SK-N-SH (cell line): Measurements from ENCODE around the gene ZNF248. TPM values are rescaled to one million over a fixed set of nuclear protein-coding genes. Genes with fewer than 3 reads are reported as not detected.

Source experiments
- CTCF ChIA-PET: fragments of 300-600, 350-600 bp; formaldehyde crosslinking; extraction: SDS; loops from one replicate; lab custom pipeline; 2021; lab: Yijun Ruan, JAX
- POLR2A ChIA-PET: fragments of 350-600 bp; sonication (Branson Sonifier 250); formaldehyde crosslinking; extraction: SDS; loops from one replicate; lab custom pipeline; 2020; ENCODE audit warnings: antibody characterized with exemption, inconsistent platforms; lab: Yijun Ruan, JAX
- DNase-seq: peaks from one replicate; pipeline ENCODE4 v3.0.0; 2012
- H2AFZ ChIP-seq: fragments of 200-600 bp; sonication (generic); 2 replicates; pipeline ENCODE4 v1.8.1; 2016; ENCODE audit warnings: antibody characterized with exemption, mild to moderate bottlenecking, low read depth
- H3F3A ChIP-seq: fragments of 200-600 bp; sonication (generic); replicated peaks from 2 replicates; pipeline ENCODE3; 2016; ENCODE audit warnings: antibody characterized with exemption, mild to moderate bottlenecking; ENCODE audit not compliant: insufficient read depth
- H3K27ac ChIP-seq, 2 experiments: fragments of 200-500 bp in 1 of 2; fragments of 200-600 bp in 1 of 2; sonication (Bioruptor generic) in 1 of 2; sonication (generic), shearing (Covaris generic) in 1 of 2; 2 replicates each; pipeline versions ENCODE4 v1.5.1 to v1.6.1; 2014 to 2016; ENCODE audit warnings: low read depth in 2 of 2, inconsistent platforms in 1 of 2, low read length in 1 of 2, mild to moderate bottlenecking in 1 of 2, mixed read lengths in 1 of 2
- H3K27me3 ChIP-seq: fragments of 200-600 bp; sonication (generic), shearing (Covaris generic); 2 replicates; pipeline ENCODE4 v1.6.1; 2016; ENCODE audit warnings: mixed run types; ENCODE audit not compliant: insufficient read depth
- H3K36me3 ChIP-seq, 2 experiments: fragments of 200-500 bp in 1 of 2; fragments of 200-600 bp in 1 of 2; sonication (Bioruptor generic) in 1 of 2; sonication (generic) in 1 of 2; replicated peaks in 1 of 2; 2 replicates each; pipeline versions ENCODE3 to v1.5.1; 2014 to 2016; ENCODE audit warnings: low read length in 1 of 2, mild to moderate bottlenecking in 1 of 2; ENCODE audit not compliant: insufficient read depth in 2 of 2, control insufficient read depth in 1 of 2
- H3K4me1 ChIP-seq, 2 experiments: fragments of 200-500 bp in 1 of 2; fragments of 200-600 bp in 1 of 2; sonication (Bioruptor generic) in 1 of 2; sonication (generic), shearing (Covaris generic) in 1 of 2; 2 replicates each; pipeline versions ENCODE4 v1.5.1 to v1.6.1; 2014 to 2016; ENCODE audit warnings: low read depth in 1 of 2, low read length in 1 of 2, mixed run types in 1 of 2; ENCODE audit not compliant: insufficient read depth in 2 of 2, control insufficient read depth in 1 of 2
- H3K4me2 ChIP-seq: fragments of 200-600 bp; sonication (generic), shearing (Covaris generic); 2 replicates; pipeline ENCODE4 v1.6.1; 2017; ENCODE audit warnings: mixed run types
- H3K4me3 ChIP-seq, 2 experiments: fragments of 200-500 bp in 1 of 2; fragments of 200-600 bp in 1 of 2; sonication (Bioruptor generic) in 1 of 2; sonication (generic), shearing (Covaris generic) in 1 of 2; 2 replicates each; pipeline versions ENCODE4 v1.5.1 to v1.8.1; 2014 to 2016; ENCODE audit warnings: low read depth in 2 of 2, inconsistent platforms in 1 of 2, low read length in 1 of 2, mild to moderate bottlenecking in 1 of 2, mixed read lengths in 1 of 2, moderate library complexity in 1 of 2
- H3K79me2 ChIP-seq: fragments of 200-600 bp; sonication (generic); 2 replicates; pipeline ENCODE4 v1.8.1; 2017; ENCODE audit warnings: mild to moderate bottlenecking; ENCODE audit not compliant: insufficient read depth
- H3K9ac ChIP-seq: fragments of 200-600 bp; sonication (generic); 2 replicates; pipeline ENCODE4 v1.6.1; 2017; ENCODE audit warnings: mixed run types
- H3K9me2 ChIP-seq: fragments of 200-600 bp; sonication (generic); 2 replicates; pipeline ENCODE4 v1.6.1; 2017; ENCODE audit warnings: mixed run types
- H3K9me3 ChIP-seq: fragments of 200-600 bp; sonication (generic); 2 replicates; pipeline ENCODE4 v1.6.1; 2017; ENCODE audit warnings: mixed run types, mild to moderate bottlenecking, moderate library complexity
- H4K20me1 ChIP-seq: fragments of 200-600 bp; sonication (generic); 2 replicates; pipeline ENCODE4 v1.6.1; 2017; ENCODE audit warnings: mild to moderate bottlenecking, mixed run types; ENCODE audit not compliant: insufficient read depth
- CHD2 ChIP-seq: fragments of 150-350 bp; IDR thresholded peaks from 2 replicates; pipeline ENCODE4 v1.6.1; 2018; ENCODE audit warnings: low read length; ENCODE audit not compliant: partially characterized antibody
- FOSL2 ChIP-seq: IDR thresholded peaks from 2 replicates; pipeline ENCODE4 v1.4.0; 2012; ENCODE audit warnings: low read depth, mild to moderate bottlenecking, moderate library complexity, borderline replicate concordance
- FOXJ3 ChIP-seq: sonication (generic); formaldehyde crosslinking; IDR thresholded peaks from 2 replicates; pipeline ENCODE4 v1.5.1; 2020; ENCODE audit warnings: mild to moderate bottlenecking, missing genetic modification reagents
- FOXM1 ChIP-seq: IDR thresholded peaks from 2 replicates; pipeline ENCODE4 v1.4.0; 2012; ENCODE audit warnings: low read depth, mild to moderate bottlenecking
- JUND ChIP-seq: IDR thresholded peaks from 2 replicates; pipeline ENCODE4 v1.4.0; 2012
- MAX ChIP-seq: IDR thresholded peaks from 2 replicates; pipeline ENCODE4 v1.4.0; 2012; ENCODE audit warnings: low read depth
- PBX3 ChIP-seq: IDR thresholded peaks from 2 replicates; pipeline ENCODE4; 2012
- RCOR1 ChIP-seq: fragments of 150-350 bp; IDR thresholded peaks from 2 replicates; pipeline ENCODE4 v1.6.1; 2017; ENCODE audit warnings: antibody characterized with exemption, low read length
- REST ChIP-seq: IDR thresholded peaks from 2 replicates; pipeline ENCODE4 v1.6.1; 2012; ENCODE audit warnings: mild to moderate bottlenecking, low read depth, low read length, moderate library complexity
- RFX5 ChIP-seq: IDR thresholded peaks from 2 replicates; pipeline ENCODE4 v1.6.1; 2012; ENCODE audit warnings: mild to moderate bottlenecking, improper control_type of control experiment, low read length
- RXRA ChIP-seq: IDR thresholded peaks from 2 replicates; pipeline ENCODE4 v1.4.0; 2012; ENCODE audit warnings: low read depth, mild to moderate bottlenecking, borderline replicate concordance
- TAF1 ChIP-seq: IDR thresholded peaks from 2 replicates; pipeline ENCODE4 v1.6.1; 2012; ENCODE audit warnings: low read depth, mild to moderate bottlenecking, low read length, moderate library complexity, borderline replicate concordance
- TEAD4 ChIP-seq: IDR thresholded peaks from 2 replicates; pipeline ENCODE4 v1.4.0; 2012; ENCODE audit warnings: mild to moderate bottlenecking, borderline replicate concordance; ENCODE audit not compliant: insufficient read depth
- USF1 ChIP-seq: IDR thresholded peaks from 2 replicates; pipeline ENCODE4 v1.4.0; 2012; ENCODE audit warnings: low read depth, borderline replicate concordance
- USF2 ChIP-seq: fragments of 150-350 bp; IDR thresholded peaks from 2 replicates; pipeline ENCODE4 v1.6.1; 2017; ENCODE audit warnings: antibody characterized with exemption, low read length, low read depth, borderline replicate concordance
- WGBS: methylation state at CpG from one replicate; pipeline ENCODE4 v1.1.6; 2017; ENCODE audit warnings: low lambda C conversion rate; 5-methylcytosine and 5-hydroxymethylcytosine counted together
- polyA plus RNA-seq, 3 experiments: library from polyadenylated mRNA; depleted of rRNA; stranded (reverse); fragments of >200 nt; gene quantifications; 2 replicates each; pipeline ENCODE4 v1.2.3, GENCODE V29; 2012

The ZNF248 gene
- polyA plus RNA-seq, 1 of the 3 experiments (the other 2 are of a cell fraction): 6.5 TPM

- H3K9me3 ChIP-seq: no peaks in the 10 kb centered on the region
- POLR2A ChIA-PET: no interaction called here
- no peak overlapping the region for H3K9ac ChIP-seq
- TF ChIP-seq TAF1 (no peak), PBX3 (no peak), RFX5 (no peak), RXRA (no peak), FOXJ3 (CRISPR knock-in tag) (no peak), REST (no peak), CHD2 (no peak), USF1 (no peak)
- H3K4me2 ChIP-seq: no peak overlapping the region
- H3K27me3 ChIP-seq: no peaks in the 10 kb centered on the region
- H4K20me1 ChIP-seq: no peaks in the 10 kb centered on the region
- H3K27ac ChIP-seq: no peak overlapping the region
- WGBS: 96% methylated on average over 2 of the region's 2 CpGs
- no peak overlapping the region for H2AFZ ChIP-seq
- no peaks in the 10 kb centered on the region for H3F3A ChIP-seq
- no peak overlapping the region for H3K4me3 ChIP-seq
- H3K4me1 ChIP-seq: no peaks in the 10 kb centered on the region
- H3K9me2 ChIP-seq: no peaks in the 10 kb centered on the region
- CTCF ChIA-PET: no interaction called here
- H3K36me3 ChIP-seq: peaks cover 25 to 32% of the 10 kb centered on the region in 2 experiments
- H3K79me2 ChIP-seq: peaks cover 10% of the 10 kb centered on the region; the same call in 1 of the 2 replicates
- DNase-seq: no peak
Observed at GRCh38 chr10:37839243-37839642, 18.2 kb downstream of the ZNF248 start.

- no peaks in the 10 kb centered on the region for H3K9me2 ChIP-seq
- ChIA-PET CTCF (interaction anchor here (0.8 kb wide), 1 partner anchor 17 kb away, joined by 3 read pairs; no protein-coding TSS in a partner anchor), POLR2A (interaction anchor here (0.6 kb wide), 1 partner anchor 50 kb away, joined by 8 read pairs; no protein-coding TSS in a partner anchor)
- no peak overlapping the region for H3K27ac ChIP-seq
- 80% methylated on average over 4 of the region's 4 CpGs for WGBS
- H4K20me1 ChIP-seq: no peaks in the 10 kb centered on the region
- no peak overlapping the region for H2AFZ ChIP-seq
- no peaks in the 10 kb centered on the region for H3K4me1 ChIP-seq
- H3K9me3 ChIP-seq: peaks cover 33% of the 10 kb centered on the region
- no peak overlapping the region; a peak in 1 of 4 replicates for H3K4me3 ChIP-seq
- no peak for DNase-seq
- no peaks in the 10 kb centered on the region for H3K79me2 ChIP-seq
- no peak overlapping the region for H3K9ac ChIP-seq
- no peak overlapping the region for H3K4me2 ChIP-seq
- no peaks in the 10 kb centered on the region for H3F3A ChIP-seq
- peaks cover 74 to 82% of the 10 kb centered on the region in 2 experiments for H3K36me3 ChIP-seq
- H3K27me3 ChIP-seq: no peaks in the 10 kb centered on the region
- TF ChIP-seq USF2: no peak
- no peak for TF ChIP-seq TEAD4
- TF ChIP-seq RCOR1: no peak
- no peak for TF ChIP-seq PBX3
- TF ChIP-seq FOXM1: no peak
- TF ChIP-seq FOSL2: no peak
- TF ChIP-seq JUND: no peak
- no peak for TF ChIP-seq MAX
Observed at GRCh38 chr10:37831495-37832333, 25.7 kb downstream of the ZNF248 start.
